ENCODE results near the gene H1-8.

DNA sequence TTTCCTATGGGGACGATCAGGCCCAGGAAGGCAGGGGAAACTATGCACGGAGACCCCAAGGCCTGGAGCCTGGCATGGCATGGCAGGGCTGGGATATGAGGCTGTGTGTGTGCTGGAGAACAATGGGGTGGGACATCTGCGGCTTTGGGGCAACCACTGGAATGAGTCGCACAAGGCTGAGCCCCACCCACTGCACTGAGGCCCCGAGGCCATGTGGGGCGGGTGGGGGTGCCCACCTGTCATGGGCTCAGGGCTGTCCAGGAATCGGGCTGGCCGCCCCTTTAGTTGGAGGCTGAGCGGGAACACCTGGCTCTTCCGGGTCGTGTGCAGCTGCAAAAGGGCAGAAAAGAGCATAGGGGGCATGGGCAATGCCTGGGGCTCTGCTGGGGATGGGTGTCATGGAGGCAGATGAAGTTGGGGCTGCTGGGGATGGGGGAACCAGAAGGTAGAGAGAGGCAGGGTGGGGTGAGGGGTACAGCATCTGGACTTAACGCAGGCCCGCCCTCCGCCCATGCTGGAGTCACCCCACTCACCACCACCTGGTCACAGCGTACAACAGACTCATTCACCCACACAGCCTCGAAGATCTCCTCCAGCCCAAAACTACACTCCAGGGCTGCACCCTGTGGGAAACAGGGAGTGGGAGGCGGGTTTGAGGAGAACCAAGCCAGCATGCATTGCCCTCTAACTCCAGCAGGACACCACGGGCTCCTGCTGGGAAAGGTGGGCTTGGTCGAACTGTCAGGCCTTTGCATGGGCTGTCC lies 32.4 kb downstream of the H1-8 start:
- TF ChIP-seq POLR2A (IDR thresholded peaks at IDR 0.05; ENCODE audit: low read length) (no peak), GATA1 (IDR thresholded peaks at IDR 0.05; ENCODE audit: low read depth, low read length) (no peak)
